Smooth muscle cell (in vitro differentiated cells): Measurements from ENCODE around the gene EHMT2. TPM values are rescaled to one million over a fixed set of nuclear protein-coding genes. Genes with fewer than 3 reads are reported as not detected.
"Not testable (repeated sequence)": the region's sequence is repeated elsewhere in the genome, so short reads cannot be mapped to it uniquely, and the experiment has no call there.

ENCODE experiments used
- DNase-seq: peaks from one replicate; lab custom pipeline; 2025; ENCODE audit not compliant: unreplicated experiment; lab: John Stamatoyannopoulos, UW
- H2AFZ ChIP-seq: fragments of 200-600 bp; sonication (generic); 2 replicates; pipeline ENCODE4 v1.6.0; 2016; ENCODE audit warnings: antibody characterized with exemption, low read depth, mild to moderate bottlenecking
- H3F3A ChIP-seq: fragments of 200-600 bp; sonication (generic); 2 replicates; pipeline ENCODE4 v1.6.0; 2017; ENCODE audit warnings: antibody characterized with exemption, low read depth
- H3K27ac ChIP-seq: fragments of 200-600 bp; sonication (generic); 2 replicates; pipeline ENCODE4 v1.5.1; 2016; ENCODE audit warnings: low read depth, mild to moderate bottlenecking
- H3K27me3 ChIP-seq: fragments of 200-600 bp; sonication (generic); 2 replicates; pipeline ENCODE4 v1.6.1; 2016; ENCODE audit warnings: low read depth, mild to moderate bottlenecking
- H3K36me3 ChIP-seq: fragments of 200-600 bp; sonication (generic); 2 replicates; pipeline ENCODE4 v1.5.1; 2016; ENCODE audit warnings: low read depth
- H3K4me1 ChIP-seq: fragments of 200-600 bp; sonication (generic); 2 replicates; pipeline ENCODE4 v1.5.1; 2016; ENCODE audit warnings: low read depth
- H3K4me2 ChIP-seq: fragments of 200-600 bp; sonication (generic); 2 replicates; pipeline ENCODE4 v1.6.0; 2016; ENCODE audit warnings: mild to moderate bottlenecking
- H3K4me3 ChIP-seq: fragments of 200-600 bp; sonication (generic); 2 replicates; pipeline ENCODE4 v1.5.1; 2016; ENCODE audit warnings: mild to moderate bottlenecking
- H3K79me2 ChIP-seq: fragments of 200-600 bp; sonication (generic); 2 replicates; pipeline ENCODE4 v1.6.0; 2016; ENCODE audit warnings: low read depth, mild to moderate bottlenecking
- H3K9ac ChIP-seq: fragments of 200-600 bp; sonication (generic); 2 replicates; pipeline ENCODE4 v1.6.0; 2016; ENCODE audit warnings: low read depth
- H3K9me3 ChIP-seq: fragments of 200-600 bp; sonication (generic); replicated peaks from 2 replicates; pipeline ENCODE4 v1.5.1; 2016; ENCODE audit warnings: low read depth
- H4K20me1 ChIP-seq: fragments of 200-600 bp; sonication (generic); 2 replicates; pipeline ENCODE4 v1.6.0; 2016; ENCODE audit warnings: low read depth
- CTCF ChIP-seq: fragments of 200-600 bp; sonication (generic); IDR thresholded peaks from 2 replicates; pipeline ENCODE4 v1.5.1; 2017; ENCODE audit warnings: borderline replicate concordance, mild to moderate bottlenecking, antibody characterized with exemption; ENCODE audit not compliant: insufficient read depth, poor library complexity, severe bottlenecking
- WGBS: methylation state at CpG from one replicate; pipeline ENCODE4 v1.1.7; 2016; ENCODE audit warnings: low lambda C conversion rate; 5-methylcytosine and 5-hydroxymethylcytosine counted together
- polyA plus RNA-seq: library from polyadenylated mRNA; unstranded; fragments of >200 nt; fragmentation: Nextera tagmentation; extraction: Ambion mirVana; gene quantifications from 2 replicates; pipeline ENCODE4 v1.2.1, GENCODE V29; 2016
- total RNA-seq: library from RNA; depleted of rRNA; stranded (reverse); fragments of >200 nt; gene quantifications from 2 replicates; pipeline ENCODE4 v1.2.3, GENCODE V29; 2014

Gene EHMT2
- total and polyA plus RNA-seq, 2 experiments from 2014 or later, result 17.6 to 33.9 TPM

- Histone ChIP-seq H3K4me2 (peak overlapping the region; percentile 67), H2AFZ (no peak overlapping the region), H3K27me3 (no peaks in the 10 kb centered on the region), H3K9ac (no peak overlapping the region), H3K27ac (peak overlapping the region; percentile 89), H3K79me2 (no peaks in the 10 kb centered on the region), H3K4me1 (peaks cover 2% of the 10 kb centered on the region), H4K20me1 (no peaks in the 10 kb centered on the region), H3K4me3 (no peak overlapping the region), H3F3A (peaks cover 7% of the 10 kb centered on the region), H3K36me3 (no peaks in the 10 kb centered on the region), H3K9me3 (no peaks in the 10 kb centered on the region)
- WGBS, result 63% methylated on average over 11 of the region's 11 CpGs
- no peak for DNase-seq
- TF ChIP-seq CTCF, result no peak
These were observed 14.5 kb upstream of the EHMT2 start for GRCh38 chr6:31911826-31912585.

GRCh38 chr6:31909298-31909697, 11.8 kb upstream of the EHMT2 start:
- WGBS, result 74% methylated on average over 7 of the region's 7 CpGs
- not testable (repeated sequence) for H3K4me3 ChIP-seq, H3K4me2 ChIP-seq, H2AFZ ChIP-seq, H3K36me3 ChIP-seq, H3K4me1 ChIP-seq, H4K20me1 ChIP-seq, H3K9me3 ChIP-seq, H3F3A ChIP-seq, H3K9ac ChIP-seq, H3K79me2 ChIP-seq, H3K27me3 ChIP-seq, H3K27ac ChIP-seq, DNase-seq

- Histone ChIP-seq H3F3A (peaks cover 9% of the 10 kb centered on the region), H3K4me2 (no peak overlapping the region), H3K27ac (no peak overlapping the region), H2AFZ (no peak overlapping the region), H3K79me2 (no peaks in the 10 kb centered on the region), H3K27me3 (no peaks in the 10 kb centered on the region), H3K36me3 (no peaks in the 10 kb centered on the region), H3K4me3 (no peak overlapping the region), H3K9ac (no peak overlapping the region), H3K9me3 (no peaks in the 10 kb centered on the region), H3K4me1 (peaks cover 9% of the 10 kb centered on the region), H4K20me1 (no peaks in the 10 kb centered on the region)
- no peak for DNase-seq
- no peak for TF ChIP-seq CTCF
- WGBS, result 55% methylated on average over 4 of the region's 4 CpGs
These were observed 11.3 kb upstream of the EHMT2 start for GRCh38 chr6:31908791-31909190.

- WGBS, result 95% methylated on average over 5 of the region's 5 CpGs
- H3K4me3 ChIP-seq, H3K4me1 ChIP-seq, H3K79me2 ChIP-seq, H4K20me1 ChIP-seq, H3K27me3 ChIP-seq, H3K9ac ChIP-seq, H3F3A ChIP-seq, DNase-seq, H3K9me3 ChIP-seq, H2AFZ ChIP-seq, H3K27ac ChIP-seq, H3K36me3 ChIP-seq, H3K4me2 ChIP-seq: not testable (repeated sequence)
These were observed 10.8 kb upstream of the EHMT2 start for GRCh38 chr6:31908255-31908654.
